HepG2 (cell line): ENCODE results near the gene BCAS3. TPM values are rescaled to one million over a fixed set of nuclear protein-coding genes. Genes with fewer than 3 reads are reported as not detected.

ENCODE experiments used
- ATAC-seq: fragments of 200-7000 bp; cut with Tn5 transposase; 3 replicates; pipeline ENCODE4 v1.9.1; 2020; ENCODE audit warnings: mild to moderate bottlenecking, moderate library complexity
- BruUV-seq: library from RNA; stranded (reverse); fragments of 400-500 nt; replicated peaks from 2 replicates; lab custom pipeline; 2021; lab: Mats Ljungman, UMichigan
- CTCF ChIA-PET: fragments of 300-600 bp; formaldehyde crosslinking; extraction: SDS; loops from one replicate; lab custom pipeline; 2021; ENCODE audit warnings: low total read pairs, inconsistent platforms, low intra/inter-chr PET ratio; lab: Yijun Ruan, JAX
- POLR2A ChIA-PET: fragments of 350-600 bp; sonication (Branson Sonifier 250); formaldehyde crosslinking; loops from one replicate; lab custom pipeline; 2020; ENCODE audit warnings: antibody characterized with exemption, inconsistent platforms; lab: Yijun Ruan, JAX
- DNase-seq: peaks from one replicate; pipeline ENCODE4 v3.0.0-alpha.2; 2015; ENCODE audit warnings: low spot score
- FAIRE-seq: peaks from 3 replicates; lab custom pipeline; 2011; peaks lifted over from hg19 to GRCh38; lab: Jason Lieb, UNC
- H2AFZ ChIP-seq: one replicate; pipeline ENCODE4 v1.6.1; 2011; ENCODE audit warnings: low read length, inconsistent platforms
- H3K27ac ChIP-seq: fragments of 300-600 bp; 3 replicates; pipeline ENCODE4 v1.8.0; 2011; ENCODE audit warnings: mixed run types, mild to moderate bottlenecking, mixed read lengths, low read length, inconsistent platforms; ENCODE audit not compliant: insufficient read depth; ENCODE audit errors: extremely low read length
- H3K27me3 ChIP-seq, 2 experiments: fragments of 200-600 bp in 1 of 2; 2 replicates in 1 of 2; 3 replicates in 1 of 2; pipeline versions ENCODE4 v1.6.0 to v1.8.0; 2011; ENCODE audit warnings: low read length in 2 of 2, mild to moderate bottlenecking in 2 of 2, moderate library complexity in 2 of 2, inconsistent platforms in 1 of 2; ENCODE audit not compliant: insufficient read depth in 2 of 2, control insufficient read depth in 1 of 2
- H3K36me3 ChIP-seq, 2 experiments: fragments of 200-600 bp in 1 of 2; replicated peaks in 1 of 2; 2 replicates in 1 of 2; 3 replicates in 1 of 2; pipeline versions ENCODE4 v1.5.1 to v1.8.0; 2011; ENCODE audit warnings: low read length in 2 of 2, inconsistent platforms in 1 of 2; ENCODE audit not compliant: insufficient read depth in 2 of 2, control insufficient read depth in 1 of 2
- H3K4me1 ChIP-seq: 2 replicates; pipeline ENCODE4 v1.5.1; 2012; ENCODE audit warnings: low read length, inconsistent platforms; ENCODE audit not compliant: insufficient read depth
- H3K4me2 ChIP-seq: 2 replicates; pipeline ENCODE4 v1.6.0; 2011; ENCODE audit warnings: low read depth, low read length, inconsistent platforms
- H3K4me3 ChIP-seq, 3 experiments: fragments of 200-600 bp in 1 of 3; sonication (generic), shearing (Covaris generic) in 1 of 3; replicated peaks in 1 of 3; 2 replicates each; pipeline ENCODE4 v1.5.1; 2011 to 2016; ENCODE audit warnings: low read length in 3 of 3, inconsistent platforms in 2 of 3, low read depth in 2 of 3, mild to moderate bottlenecking in 2 of 3, control low read depth in 1 of 3, mixed read lengths in 1 of 3; ENCODE audit not compliant: insufficient read depth in 1 of 3
- H3K79me2 ChIP-seq: one replicate; pipeline ENCODE4 v1.6.1; 2011; ENCODE audit warnings: low read length, inconsistent platforms; ENCODE audit not compliant: insufficient read depth
- H3K9ac ChIP-seq: 2 replicates; pipeline ENCODE4 v1.6.0; 2011; ENCODE audit warnings: mild to moderate bottlenecking, low read depth, low read length, inconsistent platforms; ENCODE audit not compliant: insufficient read depth
- H3K9me3 ChIP-seq: 2 replicates; pipeline ENCODE4 v1.5.1; 2012; ENCODE audit warnings: mild to moderate bottlenecking, low read length
- H4K20me1 ChIP-seq: 2 replicates; pipeline ENCODE4 v1.6.0; 2011; ENCODE audit warnings: inconsistent platforms, mild to moderate bottlenecking, low read length, moderate library complexity; ENCODE audit not compliant: insufficient read depth
- CBX2 ChIP-seq, 2 experiments: fragments of 200-600 bp in 1 of 2; sonication (generic); formaldehyde crosslinking in 1 of 2; IDR thresholded peaks; 2 replicates each; pipeline versions ENCODE4 v1.7.0 to v1.8.1; 2018 to 2022; ENCODE audit warnings: low read depth in 2 of 2, low read length in 1 of 2, mild to moderate bottlenecking in 1 of 2, missing genetic modification reagents in 1 of 2
- DNMT1 ChIP-seq: sonication (generic); formaldehyde crosslinking; IDR thresholded peaks from 2 replicates; pipeline ENCODE4 v1.5.1; 2020; ENCODE audit warnings: mild to moderate bottlenecking, missing genetic modification reagents
- HES4 ChIP-seq: sonication (generic); formaldehyde crosslinking; IDR thresholded peaks from 2 replicates; pipeline ENCODE4 v1.9.0; 2021; ENCODE audit warnings: mild to moderate bottlenecking, missing genetic modification reagents, borderline replicate concordance
- HNRNPH1 ChIP-seq: fragments of 200-400 bp; formaldehyde crosslinking; optimal IDR thresholded peaks from 2 replicates; pipeline ENCODE3; 2017; ENCODE audit warnings: mild to moderate bottlenecking, low read depth, low read length
- MYPOP ChIP-seq: sonication (generic); formaldehyde crosslinking; IDR thresholded peaks from 2 replicates; pipeline ENCODE4 v1.8.1; 2023; ENCODE audit warnings: mild to moderate bottlenecking, moderate library complexity, missing genetic modification reagents
- NR3C1 ChIP-seq: sonication (generic); formaldehyde crosslinking; IDR thresholded peaks from 2 replicates; pipeline ENCODE4 v1.4.0; 2020; ENCODE audit warnings: missing genetic modification reagents
- PATZ1 ChIP-seq: sonication (generic); formaldehyde crosslinking; IDR thresholded peaks from 2 replicates; pipeline ENCODE4 v1.4.0; 2020; ENCODE audit warnings: missing genetic modification reagents
- PAXIP1 ChIP-seq: sonication (generic); formaldehyde crosslinking; conservative IDR thresholded peaks from 2 replicates; pipeline ENCODE4 v1.4.0; 2020; ENCODE audit warnings: mild to moderate bottlenecking, missing genetic modification reagents, moderate library complexity
- POLR2AphosphoS5 ChIP-seq: IDR thresholded peaks from 2 replicates; pipeline ENCODE4 v1.6.1; 2012; ENCODE audit warnings: low read depth, low read length
- ZHX1 ChIP-seq: sonication (generic); formaldehyde crosslinking; IDR thresholded peaks from 2 replicates; pipeline ENCODE4 v1.8.1; 2022; ENCODE audit warnings: low read depth, mild to moderate bottlenecking, missing genetic modification reagents
- ZNF260 ChIP-seq: sonication (generic); formaldehyde crosslinking; IDR thresholded peaks from 2 replicates; pipeline ENCODE4 v1.4.0; 2020; ENCODE audit warnings: missing genetic modification reagents, low read depth, mild to moderate bottlenecking, borderline replicate concordance
- ZNF850 ChIP-seq: sonication (generic); formaldehyde crosslinking; conservative IDR thresholded peaks from 2 replicates; pipeline ENCODE4 v1.9.0; 2021; ENCODE audit warnings: mild to moderate bottlenecking, missing genetic modification reagents
- WGBS: methylation state at CpG from one replicate; pipeline ENCODE4 v1.1.6; 2017; ENCODE audit warnings: low lambda C conversion rate; 5-methylcytosine and 5-hydroxymethylcytosine counted together
- in situ Hi-C: cut with HindIII; loops from 2 replicates; pipeline ENCODE4 v1.10.0; 2017; ENCODE audit warnings: low pct_unique_long_range_greater_than_20kb; ENCODE audit not compliant: extremely low pct_ligation_motif_present
- intact Hi-C: fragments of 100-400 bp; cut with micrococcal nuclease; formaldehyde crosslinking; loops from one replicate; pipeline ENCODE4 v1.10.0; 2022; ENCODE audit not compliant: unreplicated experiment
- polyA plus RNA-seq, 8 experiments: library from polyadenylated mRNA; depleted of rRNA in 3 of 8; stranded (reverse) in 7 of 8; unstranded in 1 of 8; fragments of >200 nt; fragmentation: Illumina TruSeq in 4 of 8; extraction: Trizol in 4 of 8; gene quantifications; 2 replicates each; pipeline versions ENCODE4 v1.2.1 to v1.2.3, GENCODE V29; 2011 to 2016; ENCODE audit warnings: low read depth in 4 of 8, missing spikeins in 1 of 8, mixed read lengths in 1 of 8; ENCODE audit not compliant: insufficient read depth in 1 of 8
- total RNA-seq, 5 experiments: library from RNA; depleted of rRNA; stranded (reverse); fragments of >200 nt; fragmentation: Illumina TruSeq; extraction: Trizol; gene quantifications; 2 replicates each; pipeline ENCODE4 v1.2.3, GENCODE V29; 2016; ENCODE audit warnings: low read depth in 1 of 5

BCAS3 gene
- total and polyA plus RNA-seq, 2 of the 13 experiments (the other 11 are each of a cell fraction or from before 2014, with no cell fraction given): 10.7 to 11.2 TPM

GRCh38 chr17:60862482-60862881 is 184.8 kb downstream of the BCAS3 start (continued):
- TF ChIP-seq DNMT1 (CRISPR knock-in tag): no peak
- no peak for TF ChIP-seq ZNF260

- in situ Hi-C loops: no loop called here
- TF ChIP-seq ZNF850 (CRISPR knock-in tag) (no peak), ZHX1 (CRISPR knock-in tag) (no peak), CBX2 (IDR thresholded peaks at IDR 0.05; ENCODE audit: low read depth, low read length) (no peak), CBX2 (CRISPR knock-in tag; IDR thresholded peaks at IDR 0.05; ENCODE audit: low read depth) (no peak), HNRNPH1 (no peak), HES4 (CRISPR knock-in tag) (no peak), PAXIP1 (CRISPR knock-in tag) (no peak), POLR2AphosphoS5 (no peak), MYPOP (no peak), PATZ1 (CRISPR knock-in tag) (no peak), NR3C1 (CRISPR knock-in tag) (no peak)
These were observed 186.4 kb downstream of the BCAS3 start for GRCh38 chr17:60863892-60864707.

More at GRCh38 chr17:60863892-60864707, 186.4 kb downstream of the BCAS3 start:
- intact Hi-C loops: no loop called here
- Histone ChIP-seq H3K36me3 (no peaks in the 10 kb centered on the region), H3K27me3 (no peaks in the 10 kb centered on the region), H3K79me2 (no peaks in the 10 kb centered on the region), H4K20me1 (no peaks in the 10 kb centered on the region), H3K4me1 (no peaks in the 10 kb centered on the region), H3K9ac (no peak overlapping the region), H3K4me2 (no peak overlapping the region), H3K4me3 (no peak overlapping the region), H3K27ac (no peak overlapping the region), H2AFZ (no peak overlapping the region), H3K9me3 (no peaks in the 10 kb centered on the region)
- ATAC-seq (no peak), FAIRE-seq (no peak), DNase-seq (no peak)
- no TSS peak for BruUV-seq
- ChIA-PET POLR2A (no interaction called here), CTCF (no interaction called here)
- 58% methylated on average over 4 of the region's 4 CpGs for WGBS
